ENCODE measurements around the gene ARHGAP15.

DNA sequence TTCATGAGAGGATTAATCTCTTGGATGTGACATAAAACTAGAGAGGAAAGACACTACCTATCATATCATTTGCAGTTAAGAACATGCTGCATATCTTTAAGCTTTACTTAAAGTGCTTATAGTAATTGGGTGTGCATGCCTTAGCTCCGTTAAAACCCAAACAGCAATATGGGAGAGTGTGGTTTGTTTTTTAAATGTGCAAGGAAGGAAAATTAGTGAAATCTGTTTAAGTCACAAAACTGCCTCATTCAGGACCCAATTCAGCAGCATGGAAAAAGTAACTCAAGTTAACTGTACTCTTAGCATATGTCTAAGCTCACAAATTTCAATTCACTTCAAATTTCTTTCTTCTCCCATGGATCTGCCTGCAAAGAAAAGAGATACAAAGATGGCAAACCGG, 182.2 kb downstream of the ARHGAP15 start:
- TF ChIP-seq, protein P1, sequence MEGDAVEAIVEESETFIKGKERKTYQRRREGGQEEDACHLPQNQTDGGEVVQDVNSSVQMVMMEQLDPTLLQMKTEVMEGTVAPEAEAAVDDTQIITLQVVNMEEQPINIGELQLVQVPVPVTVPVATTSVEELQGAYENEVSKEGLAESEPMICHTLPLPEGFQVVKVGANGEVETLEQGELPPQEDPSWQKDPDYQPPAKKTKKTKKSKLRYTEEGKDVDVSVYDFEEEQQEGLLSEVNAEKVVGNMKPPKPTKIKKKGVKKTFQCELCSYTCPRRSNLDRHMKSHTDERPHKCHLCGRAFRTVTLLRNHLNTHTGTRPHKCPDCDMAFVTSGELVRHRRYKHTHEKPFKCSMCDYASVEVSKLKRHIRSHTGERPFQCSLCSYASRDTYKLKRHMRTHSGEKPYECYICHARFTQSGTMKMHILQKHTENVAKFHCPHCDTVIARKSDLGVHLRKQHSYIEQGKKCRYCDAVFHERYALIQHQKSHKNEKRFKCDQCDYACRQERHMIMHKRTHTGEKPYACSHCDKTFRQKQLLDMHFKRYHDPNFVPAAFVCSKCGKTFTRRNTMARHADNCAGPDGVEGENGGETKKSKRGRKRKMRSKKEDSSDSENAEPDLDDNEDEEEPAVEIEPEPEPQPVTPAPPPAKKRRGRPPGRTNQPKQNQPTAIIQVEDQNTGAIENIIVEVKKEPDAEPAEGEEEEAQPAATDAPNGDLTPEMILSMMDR (conservative IDR thresholded peaks at IDR 0.05), result no peak
- no peak for TF ChIP-seq EZH2 (IDR thresholded peaks at IDR 0.05; ENCODE audit: low read depth)
